Measurements from ENCODE around the gene MIB2.

DNA sequence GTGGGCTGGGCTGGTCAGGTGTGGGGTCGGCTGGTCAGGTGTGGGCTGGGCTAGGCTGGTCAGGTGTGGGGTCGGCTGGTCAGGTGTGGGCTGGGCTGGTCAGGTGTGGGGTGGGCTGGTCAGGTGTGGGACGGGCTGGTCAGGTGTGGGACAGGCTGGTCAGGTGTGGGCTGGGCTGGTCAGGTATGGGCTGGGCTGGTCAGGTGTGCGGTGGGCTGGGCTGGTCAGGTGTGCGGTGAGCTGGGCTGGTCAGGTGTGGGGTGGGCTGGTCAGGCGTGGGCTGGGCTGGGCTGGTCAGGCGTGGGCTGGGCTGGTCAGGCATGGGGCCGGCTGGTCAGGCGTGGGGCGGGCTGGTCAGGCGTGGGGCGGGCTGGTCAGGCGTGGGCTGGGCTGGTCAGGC lies 9.1 kb upstream of the MIB2 start:
- TF ChIP-seq, protein P1, sequence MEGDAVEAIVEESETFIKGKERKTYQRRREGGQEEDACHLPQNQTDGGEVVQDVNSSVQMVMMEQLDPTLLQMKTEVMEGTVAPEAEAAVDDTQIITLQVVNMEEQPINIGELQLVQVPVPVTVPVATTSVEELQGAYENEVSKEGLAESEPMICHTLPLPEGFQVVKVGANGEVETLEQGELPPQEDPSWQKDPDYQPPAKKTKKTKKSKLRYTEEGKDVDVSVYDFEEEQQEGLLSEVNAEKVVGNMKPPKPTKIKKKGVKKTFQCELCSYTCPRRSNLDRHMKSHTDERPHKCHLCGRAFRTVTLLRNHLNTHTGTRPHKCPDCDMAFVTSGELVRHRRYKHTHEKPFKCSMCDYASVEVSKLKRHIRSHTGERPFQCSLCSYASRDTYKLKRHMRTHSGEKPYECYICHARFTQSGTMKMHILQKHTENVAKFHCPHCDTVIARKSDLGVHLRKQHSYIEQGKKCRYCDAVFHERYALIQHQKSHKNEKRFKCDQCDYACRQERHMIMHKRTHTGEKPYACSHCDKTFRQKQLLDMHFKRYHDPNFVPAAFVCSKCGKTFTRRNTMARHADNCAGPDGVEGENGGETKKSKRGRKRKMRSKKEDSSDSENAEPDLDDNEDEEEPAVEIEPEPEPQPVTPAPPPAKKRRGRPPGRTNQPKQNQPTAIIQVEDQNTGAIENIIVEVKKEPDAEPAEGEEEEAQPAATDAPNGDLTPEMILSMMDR (IDR thresholded peaks at IDR 0.05) = no peak
- no peak for TF ChIP-seq EZH2phosphoT487 (IDR thresholded peaks at IDR 0.05)

Measured in neural progenitor cell (in vitro differentiated cells).